HS-27A (cell line): ENCODE data around the gene NYNRIN.
"Not testable (repeated sequence)": the region's sequence is repeated elsewhere in the genome, so short reads cannot be mapped to it uniquely, and the experiment has no call there.

ENCODE experiments used
- DNase-seq: peaks from one replicate; pipeline ENCODE4 v3.0.0-alpha.2; 2012; ENCODE audit warnings: low read depth, missing footprints

Gene NYNRIN

GRCh38 chr14:24398653-24399446, at the start of gene NYNRIN:
NYNRIN (plus strand) TSS chr14:24399003; CDS start chr14:24399247, 244 bp downstream.
- no peak for DNase-seq

- no peak for DNase-seq
Measured at GRCh38 chr14:24349742-24350141, 49.1 kb upstream of the NYNRIN start.

GRCh38 chr14:24351517-24351916, 47.3 kb upstream of the NYNRIN start:
- DNase-seq, result no peak

GRCh38 chr14:24353559-24354481, 45.0 kb upstream of the NYNRIN start:
- no peak for DNase-seq

GRCh38 chr14:24354482-24354825, 44.3 kb upstream of the NYNRIN start:
- DNase-seq, result not testable (repeated sequence)

GRCh38 chr14:24355009-24355408, 43.8 kb upstream of the NYNRIN start:
- no peak for DNase-seq

GRCh38 chr14:24356208-24356607, 42.6 kb upstream of the NYNRIN start:
- no peak for DNase-seq

- DNase-seq, result no peak
Measured at GRCh38 chr14:24360281-24360680, 38.5 kb upstream of the NYNRIN start.

GRCh38 chr14:24361326-24361725, 37.5 kb upstream of the NYNRIN start:
- no peak for DNase-seq

- peak; percentile 22 for DNase-seq
Measured at GRCh38 chr14:24362241-24362960, 36.4 kb upstream of the NYNRIN start.

- no peak for DNase-seq
Measured at GRCh38 chr14:24363401-24363800, 35.4 kb upstream of the NYNRIN start.

- no peak for DNase-seq
Measured at GRCh38 chr14:24364841-24365240, 34.0 kb upstream of the NYNRIN start.

- DNase-seq, result peak; percentile 86
Measured at GRCh38 chr14:24365600-24366412, 33.0 kb upstream of the NYNRIN start.

- DNase-seq, result no peak
Measured at GRCh38 chr14:24366413-24366720, 32.4 kb upstream of the NYNRIN start.

- DNase-seq, result peak; percentile 86
Measured at GRCh38 chr14:24366721-24367513, 31.9 kb upstream of the NYNRIN start.

GRCh38 chr14:24367514-24368211, 31.1 kb upstream of the NYNRIN start, which contains the start of gene NFATC4:
NFATC4 (plus strand) TSS chr14:24368184; CDS start chr14:24368341, 157 bp downstream.
- DNase-seq, result peak; percentile 95

- no peak for DNase-seq
Measured at GRCh38 chr14:24368212-24368561, 30.6 kb upstream of the NYNRIN start.

- no peak for DNase-seq
Measured at GRCh38 chr14:24368562-24369252, 30.1 kb upstream of the NYNRIN start.

- DNase-seq, result no peak
Measured at GRCh38 chr14:24369463-24369862, 29.3 kb upstream of the NYNRIN start.
